ENCODE measurements around the gene SPHK1.

DNA sequence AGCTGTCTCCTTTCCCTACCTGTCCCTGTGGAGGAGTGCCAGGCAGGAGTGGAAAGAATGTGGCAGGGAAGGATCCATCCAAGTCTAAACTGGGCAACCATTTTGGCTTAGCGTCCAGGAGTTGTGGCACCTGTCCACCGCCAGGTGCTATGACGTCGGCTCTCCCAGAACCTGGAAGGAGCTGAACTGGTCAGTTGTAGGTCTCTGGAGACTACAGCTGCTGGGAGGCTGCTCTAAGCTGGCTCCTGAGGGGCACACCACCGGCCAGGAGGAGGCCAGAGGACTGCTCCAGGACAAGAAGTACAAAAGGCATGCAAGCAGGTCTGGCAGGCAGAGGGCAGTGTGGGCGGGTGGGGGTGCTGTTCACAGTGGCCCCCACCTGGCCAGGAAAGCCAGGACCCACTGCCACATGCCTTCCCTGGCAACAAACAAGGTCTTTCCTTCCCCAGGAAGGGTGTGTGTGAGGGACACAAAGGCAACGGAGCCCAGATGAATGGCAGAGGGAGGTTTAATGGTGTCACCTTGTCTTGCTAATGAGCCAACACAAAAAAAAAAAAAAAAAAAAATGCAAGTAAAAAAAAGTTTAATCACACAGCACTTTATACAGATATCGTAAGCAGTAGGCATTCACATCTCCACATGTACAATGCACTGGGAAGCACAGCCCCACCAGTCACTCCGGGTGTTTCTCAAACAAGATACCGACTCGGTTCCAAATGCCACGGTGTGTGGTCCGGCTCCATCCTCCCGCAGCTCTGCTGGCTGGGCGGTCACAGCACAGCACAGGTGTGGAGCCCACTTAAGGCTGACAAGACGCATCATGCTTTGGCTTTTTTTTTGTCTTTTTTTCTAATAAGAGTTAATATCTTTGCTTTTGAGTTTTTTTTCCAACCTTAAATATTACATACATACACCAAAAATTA, 4.8 kb downstream of the SPHK1 start:
- TF ChIP-seq CTCF (IDR thresholded peaks at IDR 0.05; ENCODE audit: low read depth, low read length) = no peak
- no peak for TF ChIP-seq EZH2phosphoT487 (IDR thresholded peaks at IDR 0.05; ENCODE audit: low read depth)

Data from OCI-LY3 (cell line).